Measurements from ENCODE around the gene STX7.

Gene STX7

DNA sequence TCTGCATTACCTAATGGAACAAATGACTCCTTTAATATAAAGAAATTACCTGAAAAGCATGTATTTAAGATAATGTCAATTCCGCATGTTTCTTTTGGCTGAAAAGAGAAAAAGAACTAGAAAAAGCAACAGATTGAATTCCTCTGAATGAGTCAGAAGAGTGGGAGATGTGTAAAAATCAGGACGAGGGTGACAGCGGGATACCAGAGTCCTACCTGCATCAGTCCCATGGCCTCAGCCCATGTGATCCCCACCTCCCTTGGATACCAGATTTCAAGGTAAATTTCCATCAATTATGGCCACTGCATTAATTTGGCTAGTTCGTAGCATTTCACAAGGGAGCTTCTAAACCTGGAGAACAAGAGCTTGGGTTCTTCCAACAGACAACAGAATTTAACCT lies 101.6 kb downstream of the STX7 start:
- TF ChIP-seq, protein P1, sequence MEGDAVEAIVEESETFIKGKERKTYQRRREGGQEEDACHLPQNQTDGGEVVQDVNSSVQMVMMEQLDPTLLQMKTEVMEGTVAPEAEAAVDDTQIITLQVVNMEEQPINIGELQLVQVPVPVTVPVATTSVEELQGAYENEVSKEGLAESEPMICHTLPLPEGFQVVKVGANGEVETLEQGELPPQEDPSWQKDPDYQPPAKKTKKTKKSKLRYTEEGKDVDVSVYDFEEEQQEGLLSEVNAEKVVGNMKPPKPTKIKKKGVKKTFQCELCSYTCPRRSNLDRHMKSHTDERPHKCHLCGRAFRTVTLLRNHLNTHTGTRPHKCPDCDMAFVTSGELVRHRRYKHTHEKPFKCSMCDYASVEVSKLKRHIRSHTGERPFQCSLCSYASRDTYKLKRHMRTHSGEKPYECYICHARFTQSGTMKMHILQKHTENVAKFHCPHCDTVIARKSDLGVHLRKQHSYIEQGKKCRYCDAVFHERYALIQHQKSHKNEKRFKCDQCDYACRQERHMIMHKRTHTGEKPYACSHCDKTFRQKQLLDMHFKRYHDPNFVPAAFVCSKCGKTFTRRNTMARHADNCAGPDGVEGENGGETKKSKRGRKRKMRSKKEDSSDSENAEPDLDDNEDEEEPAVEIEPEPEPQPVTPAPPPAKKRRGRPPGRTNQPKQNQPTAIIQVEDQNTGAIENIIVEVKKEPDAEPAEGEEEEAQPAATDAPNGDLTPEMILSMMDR (IDR thresholded peaks at IDR 0.05; ENCODE audit: insufficient read depth, low read depth, low read length, missing control alignments): no peak
- no peak for DNase-seq (ENCODE audit: low read depth)
- H3K4me3 ChIP-seq (ENCODE audit: low read length): no peak overlapping the region

- H3K4me3 ChIP-seq (ENCODE audit: low read length): no peak overlapping the region
- TF ChIP-seq, protein P1 (IDR thresholded peaks at IDR 0.05; ENCODE audit: insufficient read depth, low read depth, low read length, missing control alignments): no peak
- no peak for DNase-seq (ENCODE audit: low read depth)
Observed at GRCh38 chr6:132410830-132411229, 102.1 kb downstream of the STX7 start.

GRCh38 chr6:132405143-132405915 lies 107.6 kb downstream of the STX7 start:
- DNase-seq (ENCODE audit: low read depth): peak; percentile 50
- TF ChIP-seq, protein P1 (IDR thresholded peaks at IDR 0.05; ENCODE audit: insufficient read depth, low read depth, low read length, missing control alignments): no peak
- no peak overlapping the region for H3K4me3 ChIP-seq (ENCODE audit: low read length)

DNA sequence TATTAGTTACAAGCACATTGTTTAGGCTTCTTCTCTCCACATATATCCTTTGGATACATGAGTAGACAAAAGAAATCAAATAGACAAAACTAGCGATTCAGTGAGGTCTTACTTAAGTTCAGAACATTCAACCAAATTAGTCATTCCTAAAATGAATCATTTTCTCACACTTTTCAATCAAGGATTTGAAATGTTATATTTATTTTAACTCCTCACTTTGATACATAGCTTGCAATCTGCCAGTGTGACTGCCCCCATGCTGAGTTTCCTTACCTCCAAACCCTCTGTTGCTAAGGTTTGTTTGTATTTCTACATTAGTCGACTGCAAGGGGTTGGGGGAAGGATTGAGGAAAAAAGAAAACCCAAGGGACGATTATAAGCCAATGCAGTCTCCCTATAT lies 108.2 kb downstream of the STX7 start:
- DNase-seq (ENCODE audit: low read depth): peak; percentile 7
- H3K4me3 ChIP-seq (ENCODE audit: low read length): no peak overlapping the region
- TF ChIP-seq, protein P1 (IDR thresholded peaks at IDR 0.05; ENCODE audit: insufficient read depth, low read depth, low read length, missing control alignments): no peak

GRCh38 chr6:132404330-132404729 lies 108.6 kb downstream of the STX7 start:
- TF ChIP-seq, protein P1 (IDR thresholded peaks at IDR 0.05; ENCODE audit: insufficient read depth, low read depth, low read length, missing control alignments): no peak
- H3K4me3 ChIP-seq (ENCODE audit: low read length): no peak overlapping the region
- no peak for DNase-seq (ENCODE audit: low read depth)

DNA sequence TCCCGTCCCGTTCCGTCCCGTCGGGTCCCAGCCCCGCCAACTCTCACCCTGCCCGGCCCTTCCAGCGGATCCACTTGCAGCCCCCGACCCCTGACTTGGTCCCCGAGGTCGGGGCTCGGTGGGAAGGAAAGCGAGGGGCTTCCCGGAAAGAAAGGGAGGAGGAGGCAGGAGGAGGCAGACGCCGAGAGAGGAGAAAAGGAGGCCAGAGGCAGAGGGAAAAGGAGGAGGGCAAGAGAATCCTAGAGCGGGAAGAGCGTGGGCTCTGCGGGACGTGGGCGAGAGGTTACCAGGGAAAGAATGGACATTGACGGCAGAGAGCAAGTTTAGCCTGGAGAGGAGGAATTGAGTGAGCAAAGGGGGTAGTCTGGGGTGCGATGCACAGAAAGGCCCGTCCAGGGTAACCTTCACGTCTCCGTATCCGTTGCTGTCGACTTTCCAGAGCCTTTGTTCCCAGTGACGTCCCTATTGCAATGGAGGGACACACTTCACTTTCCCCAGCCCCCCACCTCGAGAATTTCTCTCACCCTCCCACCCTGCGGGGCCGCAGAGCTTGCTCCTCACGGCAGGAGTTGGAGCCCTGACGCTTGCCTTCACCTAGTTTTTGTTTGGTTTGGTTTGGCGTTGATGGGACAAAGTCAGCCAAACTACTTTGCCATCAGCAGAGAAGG lies 111.2 kb downstream of the STX7 start:
- H3K4me3 ChIP-seq (ENCODE audit: low read length): peak overlapping the region; percentile 30
- TF ChIP-seq, protein P1 (IDR thresholded peaks at IDR 0.05; ENCODE audit: insufficient read depth, low read depth, low read length, missing control alignments): no peak
- DNase-seq (ENCODE audit: low read depth): no peak
